ENCODE results near the gene LIMS1. TPM values are rescaled to one million over a fixed set of nuclear protein-coding genes. Genes with fewer than 3 reads are reported as not detected.

The LIMS1 gene
- total and polyA plus RNA-seq, 2 donors (not counting 1 experiment from before 2014, with no cell fraction given), result 14.0 to 22.1 TPM

GRCh38 chr2:108634011-108634410 lies 99.7 kb downstream of the LIMS1 start:
- ChIA-PET POLR2A (no interaction called here), CTCF (interaction anchor here (0.9 to 10.6 kb wide), 7 partner anchors 8 to 101 kb away, joined by 3 to 290 read pairs (median 38); no protein-coding TSS in a partner anchor)
- Histone ChIP-seq H4K20me1 (ENCODE audit: control insufficient read depth, insufficient read depth, low read length, poor library complexity, severe bottlenecking) (peaks cover 47% of the 10 kb centered on the region), H3K9me3 (ENCODE audit: control extremely low read depth in 1 of 3, control insufficient read depth in 2 of 3, insufficient read depth in 1 of 3, low read length in 2 of 3) (no peaks in the 10 kb centered on the region), H3K36me3 (replicated peaks in 1 of 2; ENCODE audit: control extremely low read depth in 1 of 2, control insufficient read depth in 1 of 2, extremely low read depth in 1 of 2, insufficient read depth in 2 of 2, low read length in 1 of 2) (no peaks in the 10 kb centered on the region), H3K4me1 (ENCODE audit: control insufficient read depth in 2 of 2, insufficient read depth in 2 of 2, low read length in 2 of 2) (peaks cover 29 to 32% of the 10 kb centered on the region in 2 donors), H2AFZ (ENCODE audit: insufficient read depth, low read depth, low read length, poor library complexity, severe bottlenecking) (no peak overlapping the region), H3K4me3 (ENCODE audit: control extremely low read depth in 1 of 5, extremely low read depth in 1 of 5, insufficient read depth in 1 of 5, low read depth in 2 of 5, low read length in 4 of 5) (no peak overlapping the region), H3K79me2 (ENCODE audit: control insufficient read depth, insufficient read depth, low read length) (peaks cover 91% of the 10 kb centered on the region), H3K27ac (ENCODE audit: low read length in 2 of 2) (no peak overlapping the region), H3K4me2 (replicated peaks; ENCODE audit: low read depth, low read length, poor library complexity, severe bottlenecking) (no peak overlapping the region), H3K27me3 (replicated peaks in 1 of 4; ENCODE audit: control extremely low read depth in 1 of 4, control insufficient read depth in 3 of 4, insufficient read depth in 4 of 4, low read length in 3 of 4) (no peaks in the 10 kb centered on the region), H3K9ac (ENCODE audit: low read length) (no peak overlapping the region)
- DNase-seq (no peak), ATAC-seq (ENCODE audit: low read depth) (no peak)
- Mint-ChIP-seq H3K4me1 (peaks cover 41% of the 10 kb centered on the region), H3K27ac (no peak overlapping the region), H3K4me3 (no peak overlapping the region), H3K27me3 (peaks cover 5% of the 10 kb centered on the region), H3K9me3 (ENCODE audit: insufficient read depth) (no peaks in the 10 kb centered on the region)
- intact Hi-C loops (cut with micrococcal nuclease), result no loop called here
- TF ChIP-seq EZH2 (IDR thresholded peaks at IDR 0.05; ENCODE audit: borderline replicate concordance, insufficient read depth, low read depth, low read length, poor library complexity, severe bottlenecking) (no peak), CTCF (IDR thresholded peaks at IDR 0.05) (no peak)

GRCh38 chr2:108634576-108635160 lies 100.4 kb downstream of the LIMS1 start:
- peaks cover 47% of the 10 kb centered on the region for H4K20me1 ChIP-seq (ENCODE audit: control insufficient read depth, insufficient read depth, low read length, poor library complexity, severe bottlenecking)
- no peak overlapping the region for H3K27ac Mint-ChIP-seq
- peaks cover 22 to 25% of the 10 kb centered on the region in 2 donors for H3K4me1 ChIP-seq (ENCODE audit: control insufficient read depth in 2 of 2, insufficient read depth in 2 of 2, low read length in 2 of 2)
- no peak overlapping the region for H3K4me3 ChIP-seq (ENCODE audit: control extremely low read depth in 1 of 5, extremely low read depth in 1 of 5, insufficient read depth in 1 of 5, low read depth in 2 of 5, low read length in 4 of 5)
- no peaks in the 10 kb centered on the region for H3K9me3 Mint-ChIP-seq (ENCODE audit: insufficient read depth)
- no peaks in the 10 kb centered on the region for H3K27me3 ChIP-seq (replicated peaks in 1 of 4; ENCODE audit: control extremely low read depth in 1 of 4, control insufficient read depth in 3 of 4, insufficient read depth in 4 of 4, low read length in 3 of 4)
- POLR2A ChIA-PET, result no interaction called here
- intact Hi-C loops (cut with micrococcal nuclease), result loop anchor here (5.0 kb wide), 1 partner anchor 42 kb away; no protein-coding TSS in a partner anchor
- ATAC-seq (ENCODE audit: low read depth) (no peak), DNase-seq (no peak)
- H3K36me3 ChIP-seq (replicated peaks in 1 of 2; ENCODE audit: control extremely low read depth in 1 of 2, control insufficient read depth in 1 of 2, extremely low read depth in 1 of 2, insufficient read depth in 2 of 2, low read length in 1 of 2), result no peaks in the 10 kb centered on the region
- CTCF ChIA-PET, result interaction anchor here (1.2 to 10.6 kb wide), 8 partner anchors 9 to 101 kb away, joined by 3 to 290 read pairs (median 35); no protein-coding TSS in a partner anchor
- H3K4me1 Mint-ChIP-seq, result peaks cover 35% of the 10 kb centered on the region
- no peak overlapping the region for H2AFZ ChIP-seq (ENCODE audit: insufficient read depth, low read depth, low read length, poor library complexity, severe bottlenecking)
- H3K4me2 ChIP-seq (replicated peaks; ENCODE audit: low read depth, low read length, poor library complexity, severe bottlenecking), result no peak overlapping the region
- H3K27ac ChIP-seq (ENCODE audit: low read length in 2 of 2), result no peak overlapping the region
- peaks cover 86% of the 10 kb centered on the region for H3K79me2 ChIP-seq (ENCODE audit: control insufficient read depth, insufficient read depth, low read length)
- TF ChIP-seq EZH2 (IDR thresholded peaks at IDR 0.05; ENCODE audit: borderline replicate concordance, insufficient read depth, low read depth, low read length, poor library complexity, severe bottlenecking), result no peak
- no peak for TF ChIP-seq CTCF (IDR thresholded peaks at IDR 0.05)
- H3K27me3 Mint-ChIP-seq, result peaks cover 5% of the 10 kb centered on the region
- WGBS (ENCODE audit: insufficient coverage), result 92% methylated on average over 7 of the region's 10 CpGs
- no peaks in the 10 kb centered on the region for H3K9me3 ChIP-seq (ENCODE audit: control extremely low read depth in 1 of 3, control insufficient read depth in 2 of 3, insufficient read depth in 1 of 3, low read length in 2 of 3)
- H3K9ac ChIP-seq (ENCODE audit: low read length), result no peak overlapping the region
- no peak overlapping the region for H3K4me3 Mint-ChIP-seq

Measured in B cell (primary cell).